ENCODE measurements around the gene ANO3.

Gene ANO3

GRCh38 chr11:26329206-26329605 is 2.7 kb upstream of the ANO3 start:
- in situ Hi-C loops (cut with MboI; ENCODE audit: low sequenced_read_pairs, unreplicated experiment): no loop called here
- no peak for DNase-seq (ENCODE audit: low spot score)
- no peak for TF ChIP-seq CTCF (IDR thresholded peaks at IDR 0.05; ENCODE audit: borderline replicate concordance, control extremely low read depth, extremely low read depth, insufficient read depth, missing control alignments)

DNA sequence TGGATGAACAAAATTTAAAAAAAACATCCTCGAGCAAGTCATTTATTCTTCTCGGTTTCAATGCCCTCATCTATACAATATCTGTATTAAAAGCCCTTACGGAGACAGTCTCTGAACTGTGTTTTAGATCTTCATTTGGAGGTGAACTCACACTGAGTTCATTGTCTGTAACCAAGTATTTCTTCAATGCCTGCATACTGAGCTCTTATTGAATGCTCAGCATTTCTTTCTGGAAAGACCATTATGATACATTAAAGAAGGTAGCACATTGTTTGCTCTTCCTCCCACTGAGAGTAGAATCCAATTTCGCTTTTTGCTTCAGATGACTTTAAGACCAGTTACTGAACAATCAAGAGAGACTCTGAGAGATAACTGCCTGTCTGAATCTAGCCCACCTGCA is 1.7 kb upstream of the ANO3 start:
- no peak for TF ChIP-seq CTCF (IDR thresholded peaks at IDR 0.05; ENCODE audit: borderline replicate concordance, control extremely low read depth, extremely low read depth, insufficient read depth, missing control alignments)
- no peak for DNase-seq (ENCODE audit: low spot score)
- in situ Hi-C loops (cut with MboI; ENCODE audit: low sequenced_read_pairs, unreplicated experiment): no loop called here

DNA sequence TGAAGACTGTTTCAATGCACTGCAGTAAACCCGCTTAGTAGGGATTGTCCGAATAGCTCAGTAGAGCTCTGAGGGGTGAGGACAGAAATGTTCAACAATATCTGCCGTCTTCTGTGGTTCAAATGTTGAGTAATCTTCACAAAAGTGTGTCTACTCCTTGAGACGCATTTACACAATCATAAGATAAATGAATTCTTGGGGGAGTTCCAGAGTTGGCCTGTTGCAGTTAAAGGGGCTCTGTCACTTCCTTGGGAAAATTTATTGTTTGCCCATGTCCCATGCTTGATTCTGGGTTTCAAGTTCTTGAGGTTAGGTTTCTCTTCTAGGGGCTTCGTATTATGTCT is 614 bp downstream of the ANO3 start:
- in situ Hi-C loops (cut with MboI; ENCODE audit: low sequenced_read_pairs, unreplicated experiment): no loop called here
- DNase-seq (ENCODE audit: low spot score): no peak
- no peak for TF ChIP-seq CTCF (IDR thresholded peaks at IDR 0.05; ENCODE audit: borderline replicate concordance, control extremely low read depth, extremely low read depth, insufficient read depth, missing control alignments)

DNA sequence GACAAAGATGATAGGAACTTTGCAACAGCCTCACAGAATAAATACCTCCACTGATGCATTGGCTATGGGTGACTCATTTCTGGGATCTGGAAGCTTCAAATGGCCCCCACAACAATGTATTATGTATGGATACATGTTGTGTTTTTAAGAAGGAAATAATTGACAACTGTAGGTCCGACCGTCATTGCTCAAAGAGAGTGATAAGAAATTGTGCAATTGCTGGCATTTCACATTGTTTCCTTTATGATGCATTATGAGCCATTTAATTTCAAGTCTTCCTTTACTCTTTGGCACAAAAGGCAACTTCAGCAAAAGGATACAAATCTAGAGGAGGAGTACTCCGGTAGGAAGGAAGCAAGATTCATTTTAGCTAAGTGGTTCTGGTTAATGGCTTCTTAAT is 2.0 kb downstream of the ANO3 start:
- in situ Hi-C loops (cut with MboI; ENCODE audit: low sequenced_read_pairs, unreplicated experiment): no loop called here
- no peak for TF ChIP-seq CTCF (IDR thresholded peaks at IDR 0.05; ENCODE audit: borderline replicate concordance, control extremely low read depth, extremely low read depth, insufficient read depth, missing control alignments)
- DNase-seq (ENCODE audit: low spot score): no peak

- no peak for DNase-seq (ENCODE audit: low spot score)
- TF ChIP-seq CTCF (IDR thresholded peaks at IDR 0.05; ENCODE audit: borderline replicate concordance, control extremely low read depth, extremely low read depth, insufficient read depth, missing control alignments): no peak
- in situ Hi-C loops (cut with MboI; ENCODE audit: low sequenced_read_pairs, unreplicated experiment): no loop called here
Observed at GRCh38 chr11:26335903-26336302, 4.0 kb downstream of the ANO3 start.

GRCh38 chr11:26344647-26345046 is 12.7 kb downstream of the ANO3 start:
- no peak for TF ChIP-seq CTCF (IDR thresholded peaks at IDR 0.05; ENCODE audit: borderline replicate concordance, control extremely low read depth, extremely low read depth, insufficient read depth, missing control alignments)
- DNase-seq (ENCODE audit: low spot score): no peak
- in situ Hi-C loops (cut with MboI; ENCODE audit: low sequenced_read_pairs, unreplicated experiment): no loop called here

GRCh38 chr11:26348776-26349175 is 16.8 kb downstream of the ANO3 start:
- DNase-seq (ENCODE audit: low spot score): no peak
- in situ Hi-C loops (cut with MboI; ENCODE audit: low sequenced_read_pairs, unreplicated experiment): no loop called here
- TF ChIP-seq CTCF (IDR thresholded peaks at IDR 0.05; ENCODE audit: borderline replicate concordance, control extremely low read depth, extremely low read depth, insufficient read depth, missing control alignments): no peak

Data from GM13976 (cell line).